ENCODE results near the gene ACVR1. TPM values are rescaled to one million over a fixed set of nuclear protein-coding genes. Genes with fewer than 3 reads are reported as not detected.

Gene ACVR1
- polyA plus RNA-seq, 1 experiment = 50.6 TPM

GRCh38 chr2:157866666-157867642 lies 9.2 kb downstream of the ACVR1 start:
- Histone ChIP-seq H3K27me3 (ENCODE audit: control insufficient read depth, insufficient read depth, low read length) (no peaks in the 10 kb centered on the region), H3K27ac (ENCODE audit: low read depth, low read length) (no peak overlapping the region), H3K9me3 (ENCODE audit: control insufficient read depth, insufficient read depth, low read length) (no peaks in the 10 kb centered on the region), H3K4me3 (ENCODE audit: low read depth, low read length) (no peak overlapping the region)
- ChIA-PET CTCF (interaction anchor here (0.8 to 1.4 kb wide), 2 partner anchors 11 to 90 kb away, joined by 3 to 5 read pairs; no protein-coding TSS in a partner anchor), POLR2A (interaction anchor here (0.6 kb wide), 1 partner anchor 11 kb away, joined by 4 read pairs; no protein-coding TSS in a partner anchor)
- no peak for TF ChIP-seq CTCF (IDR thresholded peaks at IDR 0.05; ENCODE audit: low read depth, low read length)
- no peak for DNase-seq (ENCODE audit: low read depth, low spot score)

- CTCF ChIA-PET = interaction anchor here (0.8 to 1.4 kb wide), 2 partner anchors 11 to 89 kb away, joined by 3 to 5 read pairs; no protein-coding TSS in a partner anchor
- H3K4me3 ChIP-seq (ENCODE audit: low read depth, low read length) = no peak overlapping the region
- H3K27me3 ChIP-seq (ENCODE audit: control insufficient read depth, insufficient read depth, low read length) = no peaks in the 10 kb centered on the region
- DNase-seq (ENCODE audit: low read depth, low spot score) = no peak
- no peak overlapping the region for H3K27ac ChIP-seq (ENCODE audit: low read depth, low read length)
- POLR2A ChIA-PET = interaction anchor here (0.6 kb wide), 1 partner anchor 8 kb away, joined by 3 read pairs; no protein-coding TSS in a partner anchor
- no peaks in the 10 kb centered on the region for H3K9me3 ChIP-seq (ENCODE audit: control insufficient read depth, insufficient read depth, low read length)
- no peak for TF ChIP-seq CTCF (IDR thresholded peaks at IDR 0.05; ENCODE audit: low read depth, low read length)
Observed at GRCh38 chr2:157866202-157866601, 9.9 kb downstream of the ACVR1 start.

GRCh38 chr2:157864857-157865430 lies 11.2 kb downstream of the ACVR1 start:
- H3K27me3 ChIP-seq (ENCODE audit: control insufficient read depth, insufficient read depth, low read length) = no peaks in the 10 kb centered on the region
- no peak overlapping the region for H3K4me3 ChIP-seq (ENCODE audit: low read depth, low read length)
- DNase-seq (ENCODE audit: low read depth, low spot score) = no peak
- POLR2A ChIA-PET = interaction anchor here (0.6 kb wide), 1 partner anchor 68 kb away, joined by 4 read pairs; no protein-coding TSS in a partner anchor
- CTCF ChIA-PET = interaction anchor here (0.6 to 1.6 kb wide), 5 partner anchors 9 to 315 kb away, joined by 3 to 6 read pairs (median 3); no protein-coding TSS in a partner anchor
- no peak for TF ChIP-seq CTCF (IDR thresholded peaks at IDR 0.05; ENCODE audit: low read depth, low read length)
- H3K9me3 ChIP-seq (ENCODE audit: control insufficient read depth, insufficient read depth, low read length) = no peaks in the 10 kb centered on the region
- no peak overlapping the region for H3K27ac ChIP-seq (ENCODE audit: low read depth, low read length)

- POLR2A ChIA-PET = no interaction called here
- CTCF ChIA-PET = no interaction called here
- Histone ChIP-seq H3K27ac (ENCODE audit: low read depth, low read length) (peak overlapping the region; percentile 3), H3K9me3 (ENCODE audit: control insufficient read depth, insufficient read depth, low read length) (no peaks in the 10 kb centered on the region), H3K4me3 (ENCODE audit: low read depth, low read length) (no peak overlapping the region), H3K27me3 (ENCODE audit: control insufficient read depth, insufficient read depth, low read length) (no peaks in the 10 kb centered on the region)
- DNase-seq (ENCODE audit: low read depth, low spot score) = no peak
- no peak for TF ChIP-seq CTCF (IDR thresholded peaks at IDR 0.05; ENCODE audit: low read depth, low read length)
Observed at GRCh38 chr2:157858846-157859245, 17.3 kb downstream of the ACVR1 start.

Measured in AG04450 (cell line).